OCI-LY1 (cell line): ENCODE data around the gene UGT1A4.

Experiments used
- H2AFZ ChIP-seq: fragments of 200-600 bp; sonication (generic), shearing (Covaris generic); 2 replicates; pipeline ENCODE4 v1.6.0; 2014; ENCODE audit warnings: antibody characterized with exemption, mild to moderate bottlenecking, low read length
- H3F3A ChIP-seq: fragments of 200-600 bp; sonication (generic), shearing (Covaris generic); 2 replicates; pipeline ENCODE4 v1.6.0; 2014; ENCODE audit warnings: mild to moderate bottlenecking, antibody characterized with exemption, low read length, moderate library complexity; ENCODE audit not compliant: insufficient read depth
- H3K27ac ChIP-seq: fragments of 200-600 bp; sonication (generic); 2 replicates; pipeline ENCODE4 v1.5.1; 2014; ENCODE audit warnings: low read length, mixed run types, mild to moderate bottlenecking, low read depth; ENCODE audit not compliant: poor library complexity, severe bottlenecking
- H3K27me3 ChIP-seq: fragments of 200-600 bp; sonication (generic); 2 replicates; pipeline ENCODE4 v1.6.0; 2014; ENCODE audit warnings: antibody characterized with exemption, mild to moderate bottlenecking, low read length, moderate library complexity; ENCODE audit not compliant: insufficient read depth
- H3K36me3 ChIP-seq: fragments of 200-600 bp; sonication (generic); 2 replicates; pipeline ENCODE4 v1.6.1; 2014; ENCODE audit warnings: mild to moderate bottlenecking, antibody characterized with exemption, low read length, moderate library complexity, mixed read lengths; ENCODE audit not compliant: insufficient read depth
- H3K4me1 ChIP-seq: fragments of 200-600 bp; sonication (generic); 2 replicates; pipeline ENCODE4 v1.5.1; 2014; ENCODE audit warnings: mild to moderate bottlenecking, low read length, moderate library complexity; ENCODE audit not compliant: insufficient read depth, severe bottlenecking
- H3K4me2 ChIP-seq: fragments of 200-600 bp; sonication (generic), shearing (Covaris generic); 2 replicates; pipeline ENCODE4 v1.6.1; 2014; ENCODE audit warnings: low read length
- H3K4me3 ChIP-seq: fragments of 200-600 bp; sonication (generic); 2 replicates; pipeline ENCODE4 v1.5.1; 2014; ENCODE audit warnings: low read length, low read depth, mild to moderate bottlenecking, mixed read lengths; ENCODE audit not compliant: poor library complexity, severe bottlenecking
- H3K79me2 ChIP-seq: fragments of 200-600 bp; shearing (Covaris generic); 2 replicates; pipeline ENCODE4 v1.6.1; 2016; ENCODE audit warnings: mixed run types, low read length, mixed read lengths; ENCODE audit not compliant: insufficient read depth
- H3K9ac ChIP-seq: fragments of 200-600 bp; sonication (generic), shearing (Covaris generic); 2 replicates; pipeline ENCODE4 v1.6.1; 2014; ENCODE audit warnings: mild to moderate bottlenecking, low read length, mixed read lengths
- H3K9me2 ChIP-seq: fragments of 200-600 bp; sonication (generic), shearing (Covaris generic); 2 replicates; pipeline ENCODE4 v1.6.1; 2014; ENCODE audit warnings: low read depth, mild to moderate bottlenecking, low read length, mixed read lengths
- H3K9me3 ChIP-seq: fragments of 200-600 bp; shearing (Covaris generic); 2 replicates; pipeline ENCODE4 v1.6.1; 2014; ENCODE audit warnings: low read length, mixed read lengths
- H4K20me1 ChIP-seq: fragments of 200-600 bp; sonication (generic), shearing (Covaris generic); 2 replicates; pipeline ENCODE4 v1.6.0; 2016; ENCODE audit warnings: mild to moderate bottlenecking, low read length; ENCODE audit not compliant: insufficient read depth
- CTCF ChIP-seq: fragments of 200-600 bp; sonication (generic), shearing (Covaris generic); IDR thresholded peaks from 2 replicates; pipeline ENCODE4 v1.5.1; 2017; ENCODE audit warnings: mild to moderate bottlenecking, antibody characterized with exemption, low read length, moderate library complexity, mixed read lengths
- EZH2 ChIP-seq: fragments of 200-600 bp; sonication (generic), shearing (Covaris generic); IDR thresholded peaks from 2 replicates; pipeline ENCODE4 v1.8.0; 2017; ENCODE audit warnings: borderline replicate concordance, mixed run types, mild to moderate bottlenecking, antibody characterized with exemption, low read length, moderate library complexity, mixed read lengths

UGT1A4 gene

DNA sequence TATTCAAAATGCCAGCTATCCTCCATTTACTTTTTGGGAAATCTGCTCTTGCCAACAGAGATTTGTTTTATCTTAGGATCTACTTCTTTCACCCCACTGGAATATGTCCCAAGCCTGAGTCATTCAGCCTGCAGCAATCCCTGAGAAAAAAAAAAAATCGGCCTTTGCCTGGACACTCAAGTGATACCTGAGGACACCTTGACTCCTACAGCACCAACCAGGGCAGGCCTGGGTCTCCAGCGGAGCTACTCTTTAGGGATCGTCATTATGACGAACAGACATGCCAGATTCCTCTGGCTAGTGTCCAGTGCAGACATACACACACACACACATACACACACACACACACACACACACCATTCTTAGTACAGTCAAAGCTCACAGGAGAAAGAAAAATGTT lies 28.1 kb upstream of the UGT1A4 start:
- Histone ChIP-seq H3K4me3 (no peak overlapping the region), H3K9ac (no peak overlapping the region), H3K9me3 (no peaks in the 10 kb centered on the region), H3K36me3 (no peaks in the 10 kb centered on the region), H3K79me2 (no peaks in the 10 kb centered on the region), H3K9me2 (no peaks in the 10 kb centered on the region), H3K4me1 (no peaks in the 10 kb centered on the region), H3K27me3 (no peaks in the 10 kb centered on the region; the same call in 1 of the 2 replicates), H4K20me1 (no peaks in the 10 kb centered on the region), H3K4me2 (no peak overlapping the region), H3F3A (no peaks in the 10 kb centered on the region), H3K27ac (no peak overlapping the region), H2AFZ (no peak overlapping the region)
- no peak for TF ChIP-seq CTCF
- no peak for TF ChIP-seq EZH2

- no peak overlapping the region for H3K4me2 ChIP-seq
- H3K79me2 ChIP-seq = no peaks in the 10 kb centered on the region
- no peaks in the 10 kb centered on the region; the same call in 1 of the 2 replicates for H3K27me3 ChIP-seq
- no peaks in the 10 kb centered on the region for H3K9me2 ChIP-seq
- no peak overlapping the region for H3K27ac ChIP-seq
- no peaks in the 10 kb centered on the region for H3K9me3 ChIP-seq
- TF ChIP-seq CTCF (no peak), EZH2 (no peak)
- H2AFZ ChIP-seq = no peak overlapping the region
- H3K4me3 ChIP-seq = no peak overlapping the region
- H3K4me1 ChIP-seq = no peaks in the 10 kb centered on the region
- no peaks in the 10 kb centered on the region for H4K20me1 ChIP-seq
- no peak overlapping the region for H3K9ac ChIP-seq
- H3F3A ChIP-seq = no peaks in the 10 kb centered on the region
- H3K36me3 ChIP-seq = no peaks in the 10 kb centered on the region
These were observed 26.8 kb upstream of the UGT1A4 start for GRCh38 chr2:233691443-233692433.

DNA sequence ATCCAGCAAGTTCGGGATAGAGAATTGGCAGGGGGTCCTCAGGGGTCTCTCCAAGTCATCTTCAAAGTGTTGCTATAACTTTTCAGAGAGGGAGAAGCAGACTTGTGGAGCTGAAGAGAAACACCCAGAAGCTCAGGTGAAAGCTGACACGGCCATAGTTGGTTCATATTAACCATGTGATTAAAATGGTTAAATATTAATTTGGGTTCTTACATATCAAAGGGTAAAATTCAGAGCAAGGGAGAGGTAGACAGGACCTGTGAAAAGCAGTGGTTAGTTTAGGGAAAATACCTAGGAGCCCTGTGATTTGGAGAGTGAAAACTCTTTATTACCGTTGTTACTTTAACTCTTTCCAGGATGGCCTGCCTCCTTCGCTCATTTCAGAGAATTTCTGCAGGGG lies 25.9 kb upstream of the UGT1A4 start, which contains the start of gene UGT1A6:
UGT1A6 (plus strand) TSS at position 243 of the 400 bp plus-strand sequence; CDS start at position 358, 115 bp downstream.
- Histone ChIP-seq H3K4me3 (no peak within 1 kb of the TSS), H3K79me2 (no peaks in the 10 kb centered on the region), H3K9me2 (no peaks in the 10 kb centered on the region; the same call in 1 of the 2 replicates), H3K27me3 (no peaks in the 10 kb centered on the region; the same call in 1 of the 2 replicates), H3F3A (no peaks in the 10 kb centered on the region), H4K20me1 (no peaks in the 10 kb centered on the region), H3K9ac (no peak within 1 kb of the TSS), H3K9me3 (no peaks in the 10 kb centered on the region), H2AFZ (no peak within 1 kb of the TSS), H3K4me2 (no peak within 1 kb of the TSS), H3K36me3 (no peaks in the 10 kb centered on the region), H3K27ac (no peak within 1 kb of the TSS), H3K4me1 (no peaks in the 10 kb centered on the region)
- TF ChIP-seq CTCF (no peak), EZH2 (no peak)
